B cell (primary cell): ENCODE results near the gene APOL2.

Experiments
- EZH2 ChIP-seq: IDR thresholded peaks from 2 replicates; pipeline ENCODE4 v1.6.1; 2012; ENCODE audit warnings: borderline replicate concordance, low read depth, mild to moderate bottlenecking, moderate library complexity, low read length; ENCODE audit not compliant: insufficient read depth, poor library complexity, severe bottlenecking
- TF ChIP-seq, protein P1 (sequence below): fragments of 200-600 bp; IDR thresholded peaks from one replicate; pipeline ENCODE4 v1.8.0; 2022; ENCODE audit warnings: antibody characterized with exemption, mild to moderate bottlenecking

DNA sequence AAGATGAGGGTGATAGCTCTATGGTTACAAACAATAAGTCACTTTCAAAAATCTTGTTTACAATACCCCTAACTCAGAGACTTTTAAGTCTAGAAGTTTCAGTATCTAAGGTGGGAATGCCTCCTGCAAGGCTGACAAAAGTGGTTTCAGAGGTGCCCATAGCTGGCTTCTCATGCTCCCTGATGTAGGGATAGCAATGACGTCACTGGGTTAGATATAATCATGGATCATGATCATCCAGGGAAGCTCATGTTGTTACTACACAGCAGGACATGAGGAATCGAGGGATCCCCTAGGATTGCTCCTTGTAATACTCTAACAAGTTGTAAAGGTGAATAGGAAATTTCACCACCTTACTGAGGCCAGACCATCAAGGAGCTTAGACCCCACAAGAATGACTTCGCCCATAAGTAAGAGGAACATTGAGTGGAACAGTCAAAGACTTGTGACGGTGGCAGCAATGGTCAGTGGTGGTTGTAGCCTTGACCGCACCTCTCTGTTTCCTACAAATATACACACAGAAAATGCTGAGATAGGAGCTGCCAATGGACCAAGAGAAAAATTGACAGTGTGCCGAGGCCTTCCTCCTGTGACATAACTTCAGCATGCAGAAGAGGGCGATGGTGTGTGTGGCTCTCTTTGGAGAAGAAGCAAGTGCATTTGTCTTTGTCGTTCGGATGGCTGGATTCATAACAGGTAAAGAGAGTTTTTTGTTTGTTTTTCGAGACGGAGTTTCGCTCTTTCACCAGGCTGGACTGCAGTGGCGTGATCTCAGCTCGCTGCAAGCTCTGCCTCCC is 53.3 kb downstream of the APOL2 start:
- TF ChIP-seq, protein P1, sequence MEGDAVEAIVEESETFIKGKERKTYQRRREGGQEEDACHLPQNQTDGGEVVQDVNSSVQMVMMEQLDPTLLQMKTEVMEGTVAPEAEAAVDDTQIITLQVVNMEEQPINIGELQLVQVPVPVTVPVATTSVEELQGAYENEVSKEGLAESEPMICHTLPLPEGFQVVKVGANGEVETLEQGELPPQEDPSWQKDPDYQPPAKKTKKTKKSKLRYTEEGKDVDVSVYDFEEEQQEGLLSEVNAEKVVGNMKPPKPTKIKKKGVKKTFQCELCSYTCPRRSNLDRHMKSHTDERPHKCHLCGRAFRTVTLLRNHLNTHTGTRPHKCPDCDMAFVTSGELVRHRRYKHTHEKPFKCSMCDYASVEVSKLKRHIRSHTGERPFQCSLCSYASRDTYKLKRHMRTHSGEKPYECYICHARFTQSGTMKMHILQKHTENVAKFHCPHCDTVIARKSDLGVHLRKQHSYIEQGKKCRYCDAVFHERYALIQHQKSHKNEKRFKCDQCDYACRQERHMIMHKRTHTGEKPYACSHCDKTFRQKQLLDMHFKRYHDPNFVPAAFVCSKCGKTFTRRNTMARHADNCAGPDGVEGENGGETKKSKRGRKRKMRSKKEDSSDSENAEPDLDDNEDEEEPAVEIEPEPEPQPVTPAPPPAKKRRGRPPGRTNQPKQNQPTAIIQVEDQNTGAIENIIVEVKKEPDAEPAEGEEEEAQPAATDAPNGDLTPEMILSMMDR: no peak
- no peak for TF ChIP-seq EZH2
